HG03439 (cell line): ENCODE measurements around the gene CCDC78.

Source experiments
- ATAC-seq: cut with Tn5 transposase; IDR thresholded peaks from one replicate; pipeline ENCODE4 v1.9.1; 2021; ENCODE audit warnings: mild to moderate bottlenecking, moderate library complexity; ENCODE audit not compliant: unreplicated experiment

CCDC78 gene

GRCh38 chr16:740459-740763, 14.2 kb upstream of the CCDC78 start:
- ATAC-seq = peak; percentile 2

- no peak for ATAC-seq
Observed at GRCh38 chr16:739560-740458, 13.6 kb upstream of the CCDC78 start.

GRCh38 chr16:736936-737481, 10.8 kb upstream of the CCDC78 start:
- no peak for ATAC-seq

- peak; percentile 37 for ATAC-seq
Observed at GRCh38 chr16:735982-736453, 9.8 kb upstream of the CCDC78 start.

GRCh38 chr16:734981-735881, 9.0 kb upstream of the CCDC78 start:
- no peak for ATAC-seq

- ATAC-seq = no peak
Observed at GRCh38 chr16:734208-734980, 8.2 kb upstream of the CCDC78 start.

- no peak for ATAC-seq
Observed at GRCh38 chr16:733382-734207, 7.4 kb upstream of the CCDC78 start.

- no peak for ATAC-seq
Observed at GRCh38 chr16:732936-733335, 6.7 kb upstream of the CCDC78 start.

GRCh38 chr16:732332-732731, 6.1 kb upstream of the CCDC78 start:
- no peak for ATAC-seq

- ATAC-seq = no peak
Observed at GRCh38 chr16:730666-731509, 4.6 kb upstream of the CCDC78 start.

GRCh38 chr16:729768-730665, 3.8 kb upstream of the CCDC78 start:
- ATAC-seq = no peak

GRCh38 chr16:728890-729744, 2.9 kb upstream of the CCDC78 start:
- no peak for ATAC-seq

- no peak for ATAC-seq
Observed at GRCh38 chr16:728131-728889, 2.1 kb upstream of the CCDC78 start.

- no peak for ATAC-seq
Observed at GRCh38 chr16:727291-727977, 1.2 kb upstream of the CCDC78 start.

GRCh38 chr16:726188-726437, 130 bp downstream of the CCDC78 start:
- no peak for ATAC-seq
